Keratinocyte (primary cell): Measurements from ENCODE around the gene KCNB1.

ENCODE experiments used
- CTCF ChIP-seq, 3 experiments: IDR thresholded peaks in 1 of 3; conservative IDR thresholded peaks in 1 of 3; optimal IDR thresholded peaks in 1 of 3; 2 replicates in 2 of 3; 3 replicates in 1 of 3; pipeline versions ENCODE3 to v1.5.1; 2011; ENCODE audit warnings: low read length in 3 of 3, mild to moderate bottlenecking in 3 of 3, moderate library complexity in 2 of 3, control low read depth in 1 of 3, inconsistent platforms in 1 of 3; ENCODE audit not compliant: insufficient read depth in 2 of 3; ENCODE audit errors: extremely low read depth in 1 of 3
- EZH2 ChIP-seq: IDR thresholded peaks from one replicate; pipeline ENCODE4 v1.6.1; 2012; ENCODE audit warnings: inconsistent platforms, mild to moderate bottlenecking, low read length, moderate library complexity

- TF ChIP-seq EZH2 = no peak
- no peak for TF ChIP-seq CTCF (optimal IDR thresholded peaks at IDR 0.05 in 1 of 3, IDR thresholded peaks at IDR 0.05 in 1 of 3, conservative IDR thresholded peaks at IDR 0.05 in 1 of 3; ENCODE audit: extremely low read depth in 1 of 3, insufficient read depth in 2 of 3, low read length in 3 of 3)
Measured at GRCh38 chr20:49471397-49471796, 11.1 kb downstream of the KCNB1 start.
